GM19099 (cell line): Measurements from ENCODE around the gene HRNR.

ENCODE experiments used
- POLR2A ChIP-seq: IDR thresholded peaks from 3 replicates; pipeline ENCODE4 v1.6.1; 2011; ENCODE audit warnings: low read depth; ENCODE audit not compliant: insufficient read length; ENCODE audit errors: extremely low read depth

HRNR gene

GRCh38 chr1:152165286-152166077, 58.5 kb downstream of the HRNR start:
- TF ChIP-seq POLR2A = no peak

GRCh38 chr1:152164517-152165136, 59.4 kb downstream of the HRNR start:
- no peak for TF ChIP-seq POLR2A

- no peak for TF ChIP-seq POLR2A
Measured at GRCh38 chr1:152162792-152163463, 61.1 kb downstream of the HRNR start.
